Stomach (tissue), 9 donors: ENCODE measurements around the gene LMNTD2. TPM values are rescaled to one million over a fixed set of nuclear protein-coding genes. Genes with fewer than 3 reads are reported as not detected.

Experiments
- DNase-seq, 2 donors: peaks; one replicate each; pipeline versions ENCODE4 v3.0.0 to v3.0.0-alpha.2; 2013 to 2019
- H3K27ac ChIP-seq, 5 donors: fragments of 200-600 bp in 4 of 5; sonication (generic) in 4 of 5; one replicate each; pipeline ENCODE4 v1.5.1; 2013 to 2019; ENCODE audit warnings: mild to moderate bottlenecking in 1 of 5, moderate library complexity in 1 of 5
- H3K27me3 ChIP-seq, 3 donors: fragments of 200-600 bp; sonication (generic); one replicate each; pipeline ENCODE4 v1.5.1; 2017 to 2019; ENCODE audit warnings: mixed run types in 1 of 3
- H3K36me3 ChIP-seq, 4 donors: fragments of 200-600 bp; sonication (generic); 1 replicate in 3 of 4; 2 replicates in 1 of 4; pipeline ENCODE4 v1.5.1; 2016 to 2019
- H3K4me1 ChIP-seq, 4 donors: fragments of 200-600 bp; sonication (generic); one replicate each; pipeline ENCODE4 v1.5.1; 2016 to 2019
- H3K4me3 ChIP-seq, 4 donors: fragments of 200-600 bp; sonication (generic) in 3 of 4; one replicate each; pipeline ENCODE4 v1.5.1; 2016 to 2019; ENCODE audit warnings: mild to moderate bottlenecking in 1 of 4
- H3K9me3 ChIP-seq, 4 donors: fragments of 200-600 bp; sonication (generic); one replicate each; pipeline ENCODE4 v1.5.1; 2016 to 2019
- CTCF ChIP-seq, 7 experiments: fragments of 450-650 bp in 4 of 7; fragments of 200-600 bp in 3 of 7; sonication (generic) in 3 of 7; IDR thresholded peaks; one replicate each; pipeline ENCODE4 v1.5.1; 2016 to 2019; ENCODE audit warnings: antibody characterized with exemption in 7 of 7, control low read depth in 2 of 7, mild to moderate bottlenecking in 1 of 7
- EP300 ChIP-seq: sonication (generic); formaldehyde crosslinking; IDR thresholded peaks from one replicate; pipeline ENCODE4 v1.6.1; 2017; ENCODE audit warnings: antibody characterized with exemption
- POLR2A ChIP-seq, 4 donors: fragments of 450-650 bp; IDR thresholded peaks; one replicate each; pipeline ENCODE4 v1.6.1; 2016; ENCODE audit warnings: antibody characterized with exemption in 4 of 4, control low read depth in 2 of 4, mild to moderate bottlenecking in 1 of 4, moderate library complexity in 1 of 4
- POLR2AphosphoS5 ChIP-seq, 3 donors: sonication (generic); formaldehyde crosslinking; IDR thresholded peaks; one replicate each; pipeline ENCODE4 v1.6.1; 2016; ENCODE audit warnings: antibody characterized with exemption in 3 of 3
- WGBS, 5 donors: extraction: QIAGEN DNeasy Blood & Tissue Kit in 3 of 5; methylation state at CpG; one replicate each; pipeline versions ENCODE4 v1.1.5 to v1.1.7; 2013 to 2018; 5-methylcytosine and 5-hydroxymethylcytosine counted together
- intact Hi-C: fragments of 100-400 bp; cut with DNase I; formaldehyde crosslinking; loops from one replicate; pipeline ENCODE4 v1.15.1; 2023; ENCODE audit warnings: low total_unique reads
- polyA plus RNA-seq, 3 donors: library from polyadenylated mRNA; stranded (reverse); fragments of 200-250 nt; gene quantifications; one replicate each; pipeline ENCODE4 v1.2.3, GENCODE V29; 2013
- total RNA-seq, 5 donors: library from RNA; depleted of rRNA; stranded (reverse); fragments of >200 nt; gene quantifications; one replicate each; pipeline versions ENCODE4 v1.1.0 to v1.2.3, GENCODE V29; 2014 to 2016
- donor health status: healthy with polysubstance abuse.
- donor health status: Bipolar disorder and iron deficiency.
- donor health status: healthy.

Gene LMNTD2
- total and polyA plus RNA-seq, 8 donors: 0.55 to 92.7 (median 8.2) TPM

- no peak for DNase-seq
- H3K4me3 ChIP-seq: no peak overlapping the region
- H3K36me3 ChIP-seq: peaks cover 0 to 5% (median 0%) of the 10 kb centered on the region in 4 donors
- no peak overlapping the region for H3K27ac ChIP-seq
- WGBS, 5 donors: 82 to 89% (median 87%) methylated on average over 8 to 16 of the region's 16 CpGs
- no peak for TF ChIP-seq EP300
- no peak for TF ChIP-seq POLR2AphosphoS5 (IDR thresholded peaks at IDR 0.05)
- TF ChIP-seq CTCF (IDR thresholded peaks at IDR 0.05): no peak
- no peak for TF ChIP-seq POLR2A (IDR thresholded peaks at IDR 0.05)
- intact Hi-C loops: no loop called here
- H3K4me1 ChIP-seq: peaks cover 21 to 24% (median 23%) of the 10 kb centered on the region in 4 donors
- H3K27me3 ChIP-seq: peaks cover 0 to 57% (median 31%) of the 10 kb centered on the region in 3 donors
- no peaks in the 10 kb centered on the region for H3K9me3 ChIP-seq
Measured at GRCh38 chr11:551131-551530, 9.4 kb downstream of the LMNTD2 start.

- H3K4me1 ChIP-seq: peaks cover 17 to 21% (median 19%) of the 10 kb centered on the region in 4 donors
- peaks cover 0 to 5% (median 0%) of the 10 kb centered on the region in 4 donors for H3K36me3 ChIP-seq
- peaks cover 0 to 52% (median 27%) of the 10 kb centered on the region in 3 donors for H3K27me3 ChIP-seq
- intact Hi-C loops: no loop called here
- no peak overlapping the region for H3K27ac ChIP-seq
- H3K4me3 ChIP-seq: no peak overlapping the region
- WGBS, 5 donors: 84 to 100% (median 86%) methylated on average over 2 to 5 of the region's 5 CpGs; no CpG with 5 or more reads in 1 of the 5 donors
- DNase-seq: no peak
- TF ChIP-seq CTCF (IDR thresholded peaks at IDR 0.05) (no peak), POLR2AphosphoS5 (IDR thresholded peaks at IDR 0.05) (no peak)
- H3K9me3 ChIP-seq: no peaks in the 10 kb centered on the region
Measured at GRCh38 chr11:550746-551085, 9.8 kb downstream of the LMNTD2 start.

- intact Hi-C loops: no loop called here
- 86 to 95% (median 92%) methylated on average over 13 to 25 of the region's 25 CpGs for WGBS, 5 donors
- no peak for TF ChIP-seq CTCF (IDR thresholded peaks at IDR 0.05)
- no peak for TF ChIP-seq POLR2AphosphoS5 (IDR thresholded peaks at IDR 0.05)
- TF ChIP-seq POLR2A (IDR thresholded peaks at IDR 0.05): no peak
- TF ChIP-seq EP300: no peak
- H3K4me3 ChIP-seq: no peak overlapping the region
- H3K27me3 ChIP-seq: peaks cover 0 to 47% (median 22%) of the 10 kb centered on the region in 3 donors
- H3K4me1 ChIP-seq: peaks cover 12 to 15% (median 13%) of the 10 kb centered on the region in 4 donors
- no peak overlapping the region for H3K27ac ChIP-seq
- peaks cover 0 to 5% (median 0%) of the 10 kb centered on the region in 4 donors for H3K36me3 ChIP-seq
- no peak for DNase-seq
- H3K9me3 ChIP-seq: no peaks in the 10 kb centered on the region
Measured at GRCh38 chr11:550021-550745, 10.4 kb downstream of the LMNTD2 start.

GRCh38 chr11:548700-549603 is 11.6 kb downstream of the LMNTD2 start:
- peaks cover 0 to 35% (median 11%) of the 10 kb centered on the region in 3 donors for H3K27me3 ChIP-seq
- intact Hi-C loops: no loop called here
- no peak overlapping the region for H3K27ac ChIP-seq
- H3K36me3 ChIP-seq: peaks cover 0 to 5% (median 0%) of the 10 kb centered on the region in 4 donors
- DNase-seq: no peak
- H3K4me1 ChIP-seq: peaks cover 0 to 3% (median 1%) of the 10 kb centered on the region in 4 donors
- no peak for TF ChIP-seq CTCF (IDR thresholded peaks at IDR 0.05)
- TF ChIP-seq EP300: no peak
- TF ChIP-seq POLR2AphosphoS5 (IDR thresholded peaks at IDR 0.05): no peak
- TF ChIP-seq POLR2A (IDR thresholded peaks at IDR 0.05): no peak
- H3K9me3 ChIP-seq: no peaks in the 10 kb centered on the region
- 84 to 90% (median 86%) methylated on average over 26 to 32 of the region's 32 CpGs for WGBS, 5 donors
- no peak overlapping the region for H3K4me3 ChIP-seq
